Cardiac septum (tissue), 1 donor: ENCODE results near the gene SMURF1. TPM values are rescaled to one million over a fixed set of nuclear protein-coding genes. Genes with fewer than 3 reads are reported as not detected.
"Not testable (repeated sequence)": the region's sequence is repeated elsewhere in the genome, so short reads cannot be mapped to it uniquely, and the experiment has no call there.

Experiments used
- DNase-seq: peaks from one replicate; pipeline ENCODE4 v3.0.0-alpha.2; 2020; ENCODE audit warnings: low spot score
- intact Hi-C: fragments of 100-400 bp; cut with DNase I; formaldehyde crosslinking; loops from one replicate; pipeline ENCODE4 v1.14.0; 2022
- total RNA-seq: library from RNA; stranded (reverse); fragmentation: NEBNext Ultra II Directional; extraction: Animal tissue kit (Norgen Biotek cat#: 25700); gene quantifications from one replicate; pipeline ENCODE4 v1.2.1, GENCODE V29; 2021
- donor health status: DM: no; HTN: no; CAD: no.

SMURF1 gene
- total RNA-seq, 1 donor from 2014 or later: 13.2 TPM

GRCh38 chr7:99080679-99081078, 63.2 kb downstream of the SMURF1 start:
- no peak for DNase-seq
- intact Hi-C loops: no loop called here

GRCh38 chr7:99079104-99079503, 64.8 kb downstream of the SMURF1 start:
- intact Hi-C loops: no loop called here

GRCh38 chr7:99078416-99078815, 65.5 kb downstream of the SMURF1 start:
- intact Hi-C loops: no loop called here
- DNase-seq: no peak

More at GRCh38 chr7:99079104-99079503, 64.8 kb downstream of the SMURF1 start:
- no peak for DNase-seq

- intact Hi-C loops: no loop called here
- DNase-seq: no peak
Observed at GRCh38 chr7:99076615-99077014, 67.3 kb downstream of the SMURF1 start.

GRCh38 chr7:99073839-99074446, 70.0 kb downstream of the SMURF1 start:
- DNase-seq: no peak
- intact Hi-C loops: no loop called here

- DNase-seq: no peak
- intact Hi-C loops: no loop called here
Observed at GRCh38 chr7:99072126-99072525, 71.8 kb downstream of the SMURF1 start.

- intact Hi-C loops: no loop called here
- DNase-seq: no peak
Observed at GRCh38 chr7:99070361-99070760, 73.5 kb downstream of the SMURF1 start.

- intact Hi-C loops: no loop called here
- DNase-seq: no peak
Observed at GRCh38 chr7:99061001-99061776, 82.7 kb downstream of the SMURF1 start.

- intact Hi-C loops: no loop called here
- no peak for DNase-seq
Observed at GRCh38 chr7:99054781-99055180, 89.1 kb downstream of the SMURF1 start.

- intact Hi-C loops: no loop called here
- DNase-seq: no peak
Observed at GRCh38 chr7:99050971-99051370, 92.9 kb downstream of the SMURF1 start.

GRCh38 chr7:99047526-99048077, 96.3 kb downstream of the SMURF1 start:
- intact Hi-C loops: no loop called here
- DNase-seq: no peak

GRCh38 chr7:99046722-99047121, 97.2 kb downstream of the SMURF1 start:
- DNase-seq: no peak
- intact Hi-C loops: no loop called here

- intact Hi-C loops: not testable (repeated sequence)
Observed at GRCh38 chr7:99046262-99046661, 97.6 kb downstream of the SMURF1 start.

GRCh38 chr7:99044858-99045257, 99.0 kb downstream of the SMURF1 start:
- intact Hi-C loops: loop anchor here (5.0 kb wide), 1 partner anchor 97 kb away; the partner anchor contains the start of gene SMURF1
- DNase-seq: not testable (repeated sequence)

More at GRCh38 chr7:99046262-99046661, 97.6 kb downstream of the SMURF1 start:
- not testable (repeated sequence) for DNase-seq

- no peak for DNase-seq
- intact Hi-C loops: loop anchor here (5.0 kb wide), 1 partner anchor 99 kb away; the partner anchor contains the start of gene SMURF1
Observed at GRCh38 chr7:99042957-99043356, 101.0 kb downstream of the SMURF1 start.

GRCh38 chr7:99041526-99041925, 102.4 kb downstream of the SMURF1 start:
- intact Hi-C loops: loop anchor here (5.0 kb wide), 1 partner anchor 101 kb away; the partner anchor contains the start of gene SMURF1

GRCh38 chr7:99040104-99040958, 103.6 kb downstream of the SMURF1 start:
- intact Hi-C loops: loop anchor here (1.0 to 5.0 kb wide), 2 partner anchors 102 to 273 kb away; partner anchors contain the start of gene SMURF1
- peak; percentile 83 for DNase-seq

More at GRCh38 chr7:99041526-99041925, 102.4 kb downstream of the SMURF1 start:
- no peak for DNase-seq

GRCh38 chr7:99039384-99039891, 104.5 kb downstream of the SMURF1 start:
- DNase-seq: no peak
- intact Hi-C loops: no loop called here
